NCI-H2081 (cell line): ENCODE results near the gene ABHD4.
"Not testable (repeated sequence)": the region's sequence is repeated elsewhere in the genome, so short reads cannot be mapped to it uniquely, and the experiment has no call there.

Experiments used
- DNase-seq, 2 experiments: peaks; one replicate each; lab custom pipeline; 2025; lab: John Stamatoyannopoulos, UW

ABHD4 gene

GRCh38 chr14:22627506-22628263 lies 29.6 kb downstream of the ABHD4 start:
- no peak for DNase-seq

GRCh38 chr14:22629361-22629760 lies 31.3 kb downstream of the ABHD4 start:
- DNase-seq, result no peak

GRCh38 chr14:22630066-22630465 lies 32.0 kb downstream of the ABHD4 start:
- DNase-seq, result no peak

- no peak for DNase-seq
Observed at GRCh38 chr14:22630486-22630885, 32.4 kb downstream of the ABHD4 start.

GRCh38 chr14:22634233-22634900 lies 36.3 kb downstream of the ABHD4 start:
- no peak for DNase-seq

GRCh38 chr14:22635980-22636379 lies 37.9 kb downstream of the ABHD4 start:
- DNase-seq, result not testable (repeated sequence)

GRCh38 chr14:22640192-22640591 lies 42.1 kb downstream of the ABHD4 start:
- no peak for DNase-seq

GRCh38 chr14:22641846-22642245 lies 43.7 kb downstream of the ABHD4 start:
- no peak for DNase-seq

- no peak for DNase-seq
Observed at GRCh38 chr14:22644305-22644635, 46.2 kb downstream of the ABHD4 start, which contains the start of gene OR6J1. Gene OR6J1 (minus strand): TSS chr14:22644352. CDS start chr14:22634811, 9,541 bp downstream.

GRCh38 chr14:22646570-22647254 lies 48.6 kb downstream of the ABHD4 start:
- no peak for DNase-seq

GRCh38 chr14:22648506-22648905 lies 50.4 kb downstream of the ABHD4 start:
- DNase-seq, result no peak

- no peak for DNase-seq
Observed at GRCh38 chr14:22650046-22650739, 52.1 kb downstream of the ABHD4 start.

- DNase-seq, result no peak
Observed at GRCh38 chr14:22650960-22651521, 52.9 kb downstream of the ABHD4 start.

- DNase-seq, result no peak
Observed at GRCh38 chr14:22651586-22651985, 53.5 kb downstream of the ABHD4 start.

GRCh38 chr14:22653012-22653621 lies 55.0 kb downstream of the ABHD4 start:
- peak in 1 of 2 experiments; percentile 33 for DNase-seq

GRCh38 chr14:22656226-22656625 lies 58.1 kb downstream of the ABHD4 start:
- DNase-seq, result no peak

- no peak for DNase-seq
Observed at GRCh38 chr14:22656945-22657731, 59.0 kb downstream of the ABHD4 start.

- DNase-seq, result no peak
Observed at GRCh38 chr14:22657861-22658260, 59.8 kb downstream of the ABHD4 start.

GRCh38 chr14:22658946-22659345 lies 60.8 kb downstream of the ABHD4 start:
- no peak for DNase-seq

- DNase-seq, result no peak
Observed at GRCh38 chr14:22660654-22661053, 62.6 kb downstream of the ABHD4 start.
